ENCODE results near the gene SLC44A4.

GRCh38 chr6:31915756-31916155 is 37.0 kb upstream of the SLC44A4 start:
- TF ChIP-seq CTCF (IDR thresholded peaks at IDR 0.05), result no peak
- TF ChIP-seq EZH2phosphoT487 (IDR thresholded peaks at IDR 0.05), result no peak
- no peak for TF ChIP-seq EZH2 (IDR thresholded peaks at IDR 0.05)
